ENCODE results near the gene TRIM40. TPM values are rescaled to one million over a fixed set of nuclear protein-coding genes. Genes with fewer than 3 reads are reported as not detected.

Gene TRIM40
- total and polyA plus RNA-seq, 2 of the 13 experiments (the other 11 are each of a cell fraction or from before 2014, with no cell fraction given), result 0.58 TPM; not detected in 1

DNA sequence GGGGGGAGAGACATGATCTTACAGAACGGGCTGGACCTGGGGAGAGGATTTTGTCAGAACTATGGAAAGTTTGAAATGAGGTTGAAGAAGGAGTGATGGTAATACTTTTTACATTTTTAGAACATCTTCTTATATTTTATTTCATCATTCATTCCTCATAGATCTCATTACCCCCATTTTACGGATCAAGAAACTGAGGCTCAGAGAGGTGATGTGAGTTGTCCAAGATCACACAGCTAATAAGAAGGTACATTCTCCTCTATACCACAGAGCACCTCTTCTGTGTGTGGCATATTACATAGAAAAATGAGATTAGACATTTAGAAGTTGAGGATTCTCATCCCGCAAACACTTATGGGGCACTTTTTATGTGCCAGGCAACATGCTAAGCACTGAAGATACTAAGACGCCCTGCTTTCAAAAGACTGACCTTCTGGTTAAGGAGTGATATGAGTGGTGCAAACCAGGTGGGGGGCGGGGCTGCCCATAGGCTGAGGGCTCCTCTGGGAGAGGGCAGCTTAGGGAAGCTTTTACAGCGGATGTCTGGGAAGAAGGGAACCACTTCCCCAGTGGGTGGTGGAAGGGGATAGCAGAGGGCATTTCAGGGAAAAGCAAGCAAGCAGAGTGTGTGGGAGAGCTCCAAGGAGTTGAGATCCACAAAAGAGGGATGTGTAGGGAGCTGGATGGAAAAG is 42.9 kb upstream of the TRIM40 start:
- H3K27ac ChIP-seq (ENCODE audit: extremely low read length, insufficient read depth, low read length), result no peak overlapping the region
- peaks cover 67% of the 10 kb centered on the region for H3K4me1 ChIP-seq (ENCODE audit: insufficient read depth, low read length)
- no peak overlapping the region for H3K4me3 ChIP-seq (replicated peaks in 1 of 3; ENCODE audit: insufficient read depth in 1 of 3, low read depth in 2 of 3, low read length in 3 of 3)
- DNase-seq (ENCODE audit: low spot score) (no peak), FAIRE-seq (no peak), ATAC-seq (no peak)
- H2AFZ ChIP-seq (ENCODE audit: low read length), result no peak overlapping the region
- TF ChIP-seq, protein P1, sequence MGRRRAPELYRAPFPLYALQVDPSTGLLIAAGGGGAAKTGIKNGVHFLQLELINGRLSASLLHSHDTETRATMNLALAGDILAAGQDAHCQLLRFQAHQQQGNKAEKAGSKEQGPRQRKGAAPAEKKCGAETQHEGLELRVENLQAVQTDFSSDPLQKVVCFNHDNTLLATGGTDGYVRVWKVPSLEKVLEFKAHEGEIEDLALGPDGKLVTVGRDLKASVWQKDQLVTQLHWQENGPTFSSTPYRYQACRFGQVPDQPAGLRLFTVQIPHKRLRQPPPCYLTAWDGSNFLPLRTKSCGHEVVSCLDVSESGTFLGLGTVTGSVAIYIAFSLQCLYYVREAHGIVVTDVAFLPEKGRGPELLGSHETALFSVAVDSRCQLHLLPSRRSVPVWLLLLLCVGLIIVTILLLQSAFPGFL (CRISPR knock-in tag; IDR thresholded peaks at IDR 0.05), result no peak
- peak; percentile 74 for TF ChIP-seq ZNF629 (CRISPR knock-in tag; conservative IDR thresholded peaks at IDR 0.05)
- in situ Hi-C loops (cut with HindIII; ENCODE audit: extremely low pct_ligation_motif_present, low pct_unique_long_range_greater_than_20kb) (no loop called here), intact Hi-C loops (cut with micrococcal nuclease; ENCODE audit: unreplicated experiment) (no loop called here)
- no peaks in the 10 kb centered on the region for H4K20me1 ChIP-seq (ENCODE audit: insufficient read depth, low read length)
- WGBS (ENCODE audit: low lambda C conversion rate), result 73% methylated on average over 6 of the region's 6 CpGs
- peaks cover 2 to 28% of the 10 kb centered on the region in 2 experiments; a peak in 3 of 5 replicates for H3K27me3 ChIP-seq (ENCODE audit: control insufficient read depth in 1 of 2, insufficient read depth in 2 of 2, low read length in 2 of 2)
- no peaks in the 10 kb centered on the region for H3K79me2 ChIP-seq (ENCODE audit: insufficient read depth, low read length)
- H3K4me2 ChIP-seq (ENCODE audit: low read depth, low read length), result no peak overlapping the region
- no peaks in the 10 kb centered on the region for H3K9me3 ChIP-seq (ENCODE audit: low read length)
- CTCF ChIA-PET (ENCODE audit: low intra/inter-chr PET ratio, low total read pairs), result no interaction called here
- H3K36me3 ChIP-seq (replicated peaks in 1 of 2; ENCODE audit: control insufficient read depth in 1 of 2, insufficient read depth in 2 of 2, low read length in 2 of 2), result no peaks in the 10 kb centered on the region
- H3K9ac ChIP-seq (ENCODE audit: insufficient read depth, low read depth, low read length), result no peak overlapping the region
- POLR2A ChIA-PET, result interaction anchor here (1.1 to 2.3 kb wide), 4 partner anchors 9 to 32 kb away, joined by 3 to 13 read pairs (median 4); partner anchors contain the start of genes POLR1H and PPP1R11
- no TSS peak for BruUV-seq (replicated peaks)

DNA sequence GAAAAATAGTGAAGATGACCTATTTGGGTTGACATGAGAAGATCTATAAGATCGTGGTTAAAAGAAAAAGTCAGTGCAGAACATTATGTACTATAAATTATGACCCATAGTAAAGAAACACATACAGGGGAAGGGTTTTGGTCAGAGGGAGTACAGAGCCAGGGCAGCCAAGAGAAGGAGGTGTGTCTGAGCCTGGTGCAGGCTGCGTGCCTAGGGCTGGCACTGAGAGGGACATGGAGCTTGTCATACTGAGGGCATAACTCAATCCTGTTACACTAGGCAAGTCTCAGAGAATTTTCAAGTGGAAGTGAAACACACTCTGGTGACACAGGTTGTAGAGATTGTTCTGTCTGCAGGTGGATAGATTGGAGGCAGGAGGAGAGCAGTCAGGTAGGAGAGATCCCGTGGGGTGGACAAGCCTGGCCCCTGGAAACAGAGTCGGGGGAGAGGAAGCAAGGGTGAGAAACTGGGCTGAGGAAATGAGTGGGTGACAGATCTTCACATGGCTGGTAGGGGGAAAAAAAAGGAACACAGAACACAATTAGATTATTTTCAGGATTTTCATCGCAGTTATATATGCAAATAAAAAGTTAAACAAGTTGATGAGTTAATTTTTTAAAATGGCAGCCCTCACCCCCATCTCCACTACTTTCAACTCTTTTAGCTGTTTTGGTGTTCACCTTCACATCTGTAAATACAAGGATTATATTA is 41.8 kb upstream of the TRIM40 start:
- FAIRE-seq, result no peak
- H3K9ac ChIP-seq (ENCODE audit: insufficient read depth, low read depth, low read length), result no peak overlapping the region
- no peak overlapping the region for H3K27ac ChIP-seq (ENCODE audit: extremely low read length, insufficient read depth, low read length)
- H3K4me1 ChIP-seq (ENCODE audit: insufficient read depth, low read length), result peaks cover 78% of the 10 kb centered on the region
- H3K4me2 ChIP-seq (ENCODE audit: low read depth, low read length), result no peak overlapping the region
- in situ Hi-C loops (cut with HindIII; ENCODE audit: extremely low pct_ligation_motif_present, low pct_unique_long_range_greater_than_20kb) (no loop called here), intact Hi-C loops (cut with micrococcal nuclease; ENCODE audit: unreplicated experiment) (no loop called here)
- H4K20me1 ChIP-seq (ENCODE audit: insufficient read depth, low read length), result no peaks in the 10 kb centered on the region
- ChIA-PET POLR2A (interaction anchor here (1.1 to 2.3 kb wide), 2 partner anchors 8 to 27 kb away, joined by 3 to 13 read pairs; partner anchors contain the start of gene PPP1R11), CTCF (ENCODE audit: low intra/inter-chr PET ratio, low total read pairs) (no interaction called here)
- H3K4me3 ChIP-seq (replicated peaks in 1 of 3; ENCODE audit: insufficient read depth in 1 of 3, low read depth in 2 of 3, low read length in 3 of 3), result no peak overlapping the region
- whole genome bisulfite sequencing (ENCODE audit: low lambda C conversion rate), result 41% methylated on average over 5 of the region's 5 CpGs
- no peaks in the 10 kb centered on the region for H3K79me2 ChIP-seq (ENCODE audit: insufficient read depth, low read length)
- peaks cover 2 to 25% of the 10 kb centered on the region in 2 experiments; a peak in 3 of 5 replicates for H3K27me3 ChIP-seq (ENCODE audit: control insufficient read depth in 1 of 2, insufficient read depth in 2 of 2, low read length in 2 of 2)
- no peak for ATAC-seq
- H2AFZ ChIP-seq (ENCODE audit: low read length), result no peak overlapping the region
- no peaks in the 10 kb centered on the region for H3K9me3 ChIP-seq (ENCODE audit: low read length)
- BruUV-seq (replicated peaks), result no TSS peak
- no peak for DNase-seq (ENCODE audit: low spot score)
- H3K36me3 ChIP-seq (replicated peaks in 1 of 2; ENCODE audit: control insufficient read depth in 1 of 2, insufficient read depth in 2 of 2, low read length in 2 of 2), result no peaks in the 10 kb centered on the region
- no peak for TF ChIP-seq HMG20A (CRISPR knock-in tag; IDR thresholded peaks at IDR 0.05; ENCODE audit: borderline replicate concordance)
- no peak for TF ChIP-seq FOXP4 (CRISPR knock-in tag; IDR thresholded peaks at IDR 0.05)
- TF ChIP-seq HMG20B (CRISPR knock-in tag; conservative IDR thresholded peaks at IDR 0.05), result no peak
- TF ChIP-seq TOE1 (CRISPR knock-in tag; IDR thresholded peaks at IDR 0.05), result no peak
- no peak for TF ChIP-seq HDAC2 (CRISPR knock-in tag; IDR thresholded peaks at IDR 0.05)
- no peak for TF ChIP-seq PRDM15 (CRISPR knock-in tag; IDR thresholded peaks at IDR 0.05)
- TF ChIP-seq ZNF225 (CRISPR knock-in tag; IDR thresholded peaks at IDR 0.05), result no peak
- TF ChIP-seq KDM6A (CRISPR knock-in tag; IDR thresholded peaks at IDR 0.05; ENCODE audit: low read depth), result no peak

Measured in HepG2 (cell line).